ENCODE measurements around the gene GNL3L. TPM values are rescaled to one million over a fixed set of nuclear protein-coding genes. Genes with fewer than 3 reads are reported as not detected.

The GNL3L gene
- total RNA-seq, 3 donors from 2014 or later (not counting 1 experiment from before 2014, with no cell fraction given) = 44.5 to 50.0 (median 49.2) TPM

- intact Hi-C loops (cut with micrococcal nuclease) = no loop called here
- H3K4me1 ChIP-seq (ENCODE audit: control insufficient read depth, insufficient read depth, low read length) = no peaks in the 10 kb centered on the region
- Mint-ChIP-seq H3K9me3 (no peaks in the 10 kb centered on the region), H3K36me3 (peaks cover 8% of the 10 kb centered on the region), H3K27ac (no peak overlapping the region), H3K4me3 (no peak overlapping the region), H3K4me1 (peaks cover 5 to 6% of the 10 kb centered on the region in 2 donors), H3K27me3 (ENCODE audit: low read depth in 2 of 2) (peaks cover 0 to 5% of the 10 kb centered on the region in 2 donors)
- no peaks in the 10 kb centered on the region for H3K9me3 ChIP-seq (ENCODE audit: control insufficient read depth, insufficient read depth, low read length)
- H3K4me3 ChIP-seq (ENCODE audit: low read length) = no peak overlapping the region
- no peak overlapping the region for H3K27ac ChIP-seq (ENCODE audit: low read length)
- no CpG with 5 or more reads among the region's 2 CpGs for WGBS (ENCODE audit: insufficient coverage)
- DNase-seq (no peak), ATAC-seq (no peak)
- no peak for TF ChIP-seq CTCF (IDR thresholded peaks at IDR 0.05)
- H3K27me3 ChIP-seq (ENCODE audit: control insufficient read depth, insufficient read depth, low read length) = no peaks in the 10 kb centered on the region
- no peaks in the 10 kb centered on the region for H3K36me3 ChIP-seq (ENCODE audit: control insufficient read depth, insufficient read depth, low read length)
These were observed 67.7 kb downstream of the GNL3L start for GRCh38 chrX:54597728-54598127.

GRCh38 chrX:54602563-54602962 is 72.5 kb downstream of the GNL3L start:
- no peak overlapping the region for H3K27ac ChIP-seq (ENCODE audit: low read length)
- Mint-ChIP-seq H3K27me3 (ENCODE audit: low read depth in 2 of 2) (no peaks in the 10 kb centered on the region), H3K4me3 (no peak overlapping the region), H3K36me3 (no peaks in the 10 kb centered on the region), H3K9me3 (no peaks in the 10 kb centered on the region), H3K4me1 (no peaks in the 10 kb centered on the region), H3K27ac (no peak overlapping the region)
- 100% methylated on average over 1 of the region's 1 CpG for WGBS (ENCODE audit: insufficient coverage)
- no peaks in the 10 kb centered on the region for H3K9me3 ChIP-seq (ENCODE audit: control insufficient read depth, insufficient read depth, low read length)
- no peak for TF ChIP-seq CTCF (IDR thresholded peaks at IDR 0.05)
- H3K27me3 ChIP-seq (ENCODE audit: control insufficient read depth, insufficient read depth, low read length) = no peaks in the 10 kb centered on the region
- H3K36me3 ChIP-seq (ENCODE audit: control insufficient read depth, insufficient read depth, low read length) = no peaks in the 10 kb centered on the region
- no peak overlapping the region for H3K4me3 ChIP-seq (ENCODE audit: low read length)
- DNase-seq (no peak), ATAC-seq (no peak)
- intact Hi-C loops (cut with micrococcal nuclease) = no loop called here
- no peaks in the 10 kb centered on the region for H3K4me1 ChIP-seq (ENCODE audit: control insufficient read depth, insufficient read depth, low read length)

Other genes starting within 250 kb of the GNL3L start
- gene WNK3, start 172.2 kb upstream of the GNL3L start, total RNA-seq = under 1 TPM in 2 of 3 donors, not detected in 1; 0.05 to 0.13 TPM
- 10 to 100 TPM; 39.0 to 40.4 (median 40.0) TPM for gene TSR2, start 89.8 kb upstream of the GNL3L start, total RNA-seq
- under 1 TPM in 1 of 3 donors, not detected in 2; 0.07 TPM for gene FGD1, start 34.0 kb upstream of the GNL3L start, total RNA-seq